ENCODE results near the gene EPHA2.
A peak's percentile ranks its signal among the peaks of the same experiment; 100 is the strongest.

The EPHA2 gene

GRCh38 chr1:16088351-16088911 lies 67.4 kb downstream of the EPHA2 start:
- H3K4me3 ChIP-seq (ENCODE audit: control insufficient read depth, low read depth, low read length) = no peak overlapping the region

GRCh38 chr1:16087733-16088132 lies 68.1 kb downstream of the EPHA2 start:
- no peak overlapping the region for H3K4me3 ChIP-seq (ENCODE audit: control insufficient read depth, low read depth, low read length)
- no peak for TF ChIP-seq CTCF (conservative IDR thresholded peaks at IDR 0.05; ENCODE audit: control insufficient read depth, insufficient read depth, low read depth, low read length)
- DNase-seq (ENCODE audit: low read depth) = no peak

More at GRCh38 chr1:16088351-16088911, 67.4 kb downstream of the EPHA2 start:
- no peak for TF ChIP-seq CTCF (conservative IDR thresholded peaks at IDR 0.05; ENCODE audit: control insufficient read depth, insufficient read depth, low read depth, low read length)
- DNase-seq (ENCODE audit: low read depth) = no peak

- H3K4me3 ChIP-seq (ENCODE audit: control insufficient read depth, low read depth, low read length) = no peak overlapping the region
- DNase-seq (ENCODE audit: low read depth) = no peak
- TF ChIP-seq CTCF (conservative IDR thresholded peaks at IDR 0.05; ENCODE audit: control insufficient read depth, insufficient read depth, low read depth, low read length) = no peak
These were observed 70.3 kb downstream of the EPHA2 start for GRCh38 chr1:16085522-16085921.

GRCh38 chr1:16083486-16083885 lies 72.4 kb downstream of the EPHA2 start:
- no peak for TF ChIP-seq CTCF (conservative IDR thresholded peaks at IDR 0.05; ENCODE audit: control insufficient read depth, insufficient read depth, low read depth, low read length)
- no peak for DNase-seq (ENCODE audit: low read depth)
- no peak overlapping the region for H3K4me3 ChIP-seq (ENCODE audit: control insufficient read depth, low read depth, low read length)

DNA sequence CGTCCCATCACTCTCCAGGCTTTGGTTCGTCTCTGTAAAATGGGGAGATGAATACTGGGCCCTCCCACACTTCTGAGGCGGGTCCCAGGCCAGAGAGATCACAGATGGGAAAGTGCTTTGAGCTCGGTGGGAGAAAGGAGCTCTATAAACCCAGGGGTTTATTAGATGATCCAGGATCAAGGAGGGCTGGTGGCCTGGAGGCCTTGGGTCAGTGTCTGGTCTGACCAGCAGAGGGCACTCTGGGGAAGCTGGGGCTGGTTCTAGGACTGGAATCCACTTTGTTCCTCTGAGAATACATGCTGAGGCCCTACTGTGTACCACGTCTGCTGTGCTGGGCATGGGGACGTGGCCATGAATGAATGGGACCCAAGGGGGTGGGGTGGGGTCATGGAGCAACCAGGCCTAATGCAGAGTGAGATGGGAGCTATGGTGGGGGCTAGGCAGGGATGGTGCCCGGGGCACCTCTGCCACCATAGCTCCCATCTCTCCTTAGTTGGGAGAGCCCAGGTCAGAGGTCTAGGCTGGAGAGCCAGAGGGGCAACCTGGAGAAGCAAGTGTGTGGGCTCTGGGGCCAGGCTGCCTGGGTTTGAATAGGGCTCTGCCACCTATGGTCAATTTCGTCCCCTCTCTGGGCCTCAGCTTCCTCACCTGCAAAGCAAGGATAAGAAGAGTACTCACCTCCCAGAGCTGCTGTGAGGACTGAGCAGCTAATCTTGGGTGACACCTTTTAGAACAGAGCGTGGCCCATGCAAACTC lies 73.4 kb downstream of the EPHA2 start:
- TF ChIP-seq CTCF (conservative IDR thresholded peaks at IDR 0.05; ENCODE audit: control insufficient read depth, insufficient read depth, low read depth, low read length) = peak; percentile 93
- peak; percentile 65 for DNase-seq (ENCODE audit: low read depth)
- no peak overlapping the region for H3K4me3 ChIP-seq (ENCODE audit: control insufficient read depth, low read depth, low read length)

DNA sequence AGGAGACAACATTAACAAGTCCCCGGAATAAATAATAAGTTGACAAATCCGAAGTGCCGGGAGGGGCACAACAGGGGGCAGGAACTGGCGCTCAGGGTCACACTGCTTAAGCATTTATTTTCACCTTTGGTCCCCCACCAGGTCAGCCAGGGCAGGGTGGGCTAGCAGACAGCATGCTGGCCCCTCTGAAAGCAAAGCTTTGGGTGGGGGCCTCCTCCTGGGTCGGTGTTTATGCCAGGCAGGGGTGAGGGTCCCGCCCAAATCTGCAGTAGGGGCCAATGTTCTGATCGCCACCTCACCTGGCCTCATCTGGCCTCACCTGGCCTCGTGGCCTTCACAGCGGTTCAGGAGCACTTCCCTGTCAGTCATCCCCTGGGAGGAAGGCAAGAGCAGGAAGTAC lies 74.2 kb downstream of the EPHA2 start:
- no peak for DNase-seq (ENCODE audit: low read depth)
- no peak for TF ChIP-seq CTCF (conservative IDR thresholded peaks at IDR 0.05; ENCODE audit: control insufficient read depth, insufficient read depth, low read depth, low read length)
- no peak overlapping the region for H3K4me3 ChIP-seq (ENCODE audit: control insufficient read depth, low read depth, low read length)

Data from fibroblast of mammary gland (primary cell).